ENCODE results near the gene GTF3C4.

DNA sequence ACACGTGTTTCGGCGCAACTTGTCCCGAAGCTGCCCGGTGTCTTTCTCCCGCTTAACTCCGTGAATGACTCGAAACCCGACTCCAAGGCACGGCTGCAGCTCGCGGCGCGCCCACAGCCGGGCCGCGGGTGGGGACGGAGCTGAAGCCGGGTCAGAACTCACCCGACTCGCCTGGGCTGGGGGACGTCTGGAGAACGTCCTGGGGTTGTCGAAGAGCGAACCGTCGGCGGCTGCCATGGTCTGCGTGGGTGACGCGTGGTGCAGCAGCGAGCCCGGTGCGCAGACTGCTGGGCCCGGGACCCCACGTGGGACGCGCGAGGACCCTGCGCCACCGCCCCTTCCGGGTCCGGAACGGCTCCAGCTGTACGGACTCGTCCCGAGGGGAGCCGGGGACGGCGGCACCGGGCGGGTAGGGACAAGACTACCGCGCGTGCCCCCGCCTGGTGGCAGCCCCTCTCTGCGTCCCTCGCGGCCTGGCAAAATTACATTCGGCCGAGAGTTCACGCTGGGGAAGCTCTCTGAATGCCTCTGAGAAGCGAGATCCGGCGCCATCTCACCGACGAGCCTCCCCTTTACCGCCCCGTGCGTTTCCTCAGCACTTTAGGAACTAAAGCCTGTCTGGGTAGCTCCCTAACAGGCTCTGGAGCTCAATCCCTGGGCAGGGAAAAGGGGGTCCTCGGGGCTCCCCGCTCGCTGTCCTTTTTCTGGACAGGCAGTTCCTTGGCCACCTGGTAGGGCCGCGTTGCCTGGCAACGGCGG is 387 bp upstream of the GTF3C4 start, which contains the start of gene DDX31:
- TF ChIP-seq, protein P1, sequence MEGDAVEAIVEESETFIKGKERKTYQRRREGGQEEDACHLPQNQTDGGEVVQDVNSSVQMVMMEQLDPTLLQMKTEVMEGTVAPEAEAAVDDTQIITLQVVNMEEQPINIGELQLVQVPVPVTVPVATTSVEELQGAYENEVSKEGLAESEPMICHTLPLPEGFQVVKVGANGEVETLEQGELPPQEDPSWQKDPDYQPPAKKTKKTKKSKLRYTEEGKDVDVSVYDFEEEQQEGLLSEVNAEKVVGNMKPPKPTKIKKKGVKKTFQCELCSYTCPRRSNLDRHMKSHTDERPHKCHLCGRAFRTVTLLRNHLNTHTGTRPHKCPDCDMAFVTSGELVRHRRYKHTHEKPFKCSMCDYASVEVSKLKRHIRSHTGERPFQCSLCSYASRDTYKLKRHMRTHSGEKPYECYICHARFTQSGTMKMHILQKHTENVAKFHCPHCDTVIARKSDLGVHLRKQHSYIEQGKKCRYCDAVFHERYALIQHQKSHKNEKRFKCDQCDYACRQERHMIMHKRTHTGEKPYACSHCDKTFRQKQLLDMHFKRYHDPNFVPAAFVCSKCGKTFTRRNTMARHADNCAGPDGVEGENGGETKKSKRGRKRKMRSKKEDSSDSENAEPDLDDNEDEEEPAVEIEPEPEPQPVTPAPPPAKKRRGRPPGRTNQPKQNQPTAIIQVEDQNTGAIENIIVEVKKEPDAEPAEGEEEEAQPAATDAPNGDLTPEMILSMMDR (conservative IDR thresholded peaks at IDR 0.05 in 1 of 2, IDR thresholded peaks at IDR 0.05 in 1 of 2; ENCODE audit: extremely low read depth in 1 of 2, insufficient read depth in 1 of 2, low read depth in 1 of 2, low read length in 2 of 2), result peak in 1 of 2 donors; percentile 4
- no peak for TF ChIP-seq EZH2 (IDR thresholded peaks at IDR 0.05; ENCODE audit: borderline replicate concordance, low read length)
